GM12891 (cell line): Measurements from ENCODE around the gene OR2S2.

Experiments used
- DNase-seq: peaks from one replicate; pipeline ENCODE4 v3.0.0; 2011; ENCODE audit warnings: low spot score; ENCODE audit not compliant: insufficient read length
- FAIRE-seq: peaks from 2 replicates; lab custom pipeline; 2011; peaks lifted over from hg19 to GRCh38; lab: Jason Lieb, UNC
- PAX5 ChIP-seq: IDR thresholded peaks from 2 replicates; pipeline ENCODE4 v1.6.1; 2011; ENCODE audit warnings: low read length, moderate library complexity, mild to moderate bottlenecking; ENCODE audit not compliant: insufficient read depth, severe bottlenecking
- POLR2A ChIP-seq: IDR thresholded peaks from 2 replicates; pipeline ENCODE4 v1.6.1; 2011; ENCODE audit warnings: low read depth, low read length, control low read depth
- POLR2AphosphoS5 ChIP-seq: IDR thresholded peaks from 2 replicates; pipeline ENCODE4 v1.6.1; 2011; ENCODE audit warnings: low read depth, low read length, control low read depth
- POU2F2 ChIP-seq: IDR thresholded peaks from 2 replicates; pipeline ENCODE4 v1.6.1; 2011; ENCODE audit warnings: low read depth, mild to moderate bottlenecking, control low read depth, low read length, moderate library complexity
- SPI1 ChIP-seq: IDR thresholded peaks from 2 replicates; pipeline ENCODE4 v1.6.1; 2011; ENCODE audit warnings: low read depth, low read length, control low read depth
- TAF1 ChIP-seq: IDR thresholded peaks from 2 replicates; pipeline ENCODE4 v1.6.1; 2011; ENCODE audit warnings: low read depth, low read length, control low read depth

Gene OR2S2

DNA sequence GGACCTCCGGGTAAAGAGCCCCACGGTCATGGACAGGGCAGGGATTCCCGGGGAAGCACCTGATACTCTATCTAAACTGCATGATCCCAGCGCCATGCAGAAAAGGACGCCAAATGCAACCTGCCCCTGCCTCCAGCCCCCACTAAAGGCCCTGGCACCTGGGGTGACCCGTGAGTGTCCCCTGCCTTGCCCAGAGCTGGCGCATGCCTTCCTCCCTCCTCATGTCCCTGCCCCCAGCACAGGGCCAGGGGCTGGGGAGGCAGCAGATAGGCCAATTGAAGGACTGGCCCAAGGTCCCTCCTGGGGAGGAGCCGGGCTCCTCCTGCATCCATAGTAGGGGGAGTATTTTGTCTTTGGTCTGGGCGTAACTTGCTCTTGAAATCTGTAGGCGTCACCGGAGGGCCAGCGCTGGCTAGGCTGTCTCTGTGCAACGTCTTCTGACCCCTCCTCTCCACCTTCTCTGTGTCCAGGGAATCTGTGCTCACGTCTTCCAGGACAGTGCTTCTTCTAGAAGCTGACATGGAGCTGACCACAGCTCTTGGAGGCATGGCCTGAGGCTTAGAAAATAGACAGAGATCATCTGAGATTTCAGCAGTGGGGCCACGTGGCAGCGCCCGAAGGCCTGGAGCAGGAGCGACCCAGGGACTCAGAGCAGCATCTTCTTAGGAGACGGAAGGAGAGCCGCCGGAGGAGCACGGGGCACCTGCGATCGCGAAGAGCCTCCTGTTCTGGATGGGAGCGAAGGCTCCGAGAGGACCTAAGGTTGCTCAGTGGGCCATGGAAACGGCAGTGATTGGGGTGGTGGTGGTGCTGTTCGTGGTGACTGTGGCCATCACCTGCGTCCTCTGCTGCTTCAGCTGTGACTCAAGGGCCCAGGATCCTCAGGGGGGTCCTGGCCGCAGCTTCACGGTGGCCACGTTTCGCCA lies 48.0 kb downstream of the OR2S2 start:
- no peak for DNase-seq
- no peak for FAIRE-seq
- TF ChIP-seq TAF1 (no peak), POLR2AphosphoS5 (no peak), POLR2A (no peak)

DNA sequence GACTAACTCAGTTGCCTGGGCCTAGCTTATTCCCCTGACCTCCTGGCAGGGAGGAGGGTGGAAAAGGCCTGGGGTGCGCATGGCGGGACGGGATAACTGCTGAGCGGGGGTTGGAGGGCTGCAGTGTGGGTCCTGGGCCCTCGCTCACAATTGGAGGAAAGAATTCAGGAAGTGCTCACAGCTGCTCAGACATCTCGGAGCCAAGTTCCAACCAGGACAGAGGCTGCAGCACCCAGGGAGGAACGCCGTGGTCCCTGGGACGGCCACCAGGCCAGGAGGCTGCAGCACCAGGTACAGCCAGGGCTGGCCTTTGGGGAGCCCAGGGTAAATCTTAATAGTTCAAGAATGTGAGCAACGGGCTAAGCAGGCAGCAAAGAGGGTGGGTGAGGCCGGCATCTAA lies 48.7 kb downstream of the OR2S2 start, which contains the start of gene SPAAR:
Gene SPAAR (plus strand): TSS at position 217 of the 400 bp plus-strand sequence. CDS start 974 bp downstream, outside the sequence.
- no peak for DNase-seq
- TF ChIP-seq TAF1 = no peak
- no peak for TF ChIP-seq POU2F2
- TF ChIP-seq PAX5 = no peak
- TF ChIP-seq POLR2A = no peak
- TF ChIP-seq POLR2AphosphoS5 = no peak
- TF ChIP-seq SPI1 = no peak
- no peak for FAIRE-seq

DNA sequence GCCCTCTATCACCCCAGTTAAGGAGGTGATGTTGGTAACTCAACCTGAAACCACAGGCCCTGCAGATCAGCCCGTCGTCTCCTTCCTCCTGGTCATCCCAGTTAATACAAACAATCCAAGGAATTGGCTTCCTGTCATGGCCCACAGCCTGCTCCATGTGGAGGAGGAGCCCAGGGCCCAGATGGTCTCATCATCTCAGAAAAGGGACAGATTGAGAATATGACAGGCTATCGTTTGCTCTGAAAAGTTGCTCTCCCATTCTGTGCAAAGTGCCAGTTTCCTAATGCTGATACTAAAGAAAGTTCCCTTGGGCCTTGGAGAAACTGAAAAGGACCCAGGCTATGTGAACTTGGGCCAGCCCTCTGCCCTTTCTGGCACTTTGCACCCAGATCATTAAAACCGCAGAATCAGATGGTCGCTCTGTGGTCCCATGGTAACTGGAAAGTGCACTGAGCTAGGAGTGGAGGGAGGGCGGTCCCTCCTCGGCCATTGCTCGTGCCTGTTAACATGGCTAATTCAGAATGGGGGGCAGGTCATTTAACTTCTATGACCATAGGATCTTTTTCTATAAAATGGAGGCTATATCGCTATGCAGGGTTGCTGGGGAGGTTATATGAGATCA lies 49.3 kb downstream of the OR2S2 start:
- FAIRE-seq = no peak
- TF ChIP-seq POLR2A (no peak), POLR2AphosphoS5 (no peak), PAX5 (no peak)
- DNase-seq = no peak

DNA sequence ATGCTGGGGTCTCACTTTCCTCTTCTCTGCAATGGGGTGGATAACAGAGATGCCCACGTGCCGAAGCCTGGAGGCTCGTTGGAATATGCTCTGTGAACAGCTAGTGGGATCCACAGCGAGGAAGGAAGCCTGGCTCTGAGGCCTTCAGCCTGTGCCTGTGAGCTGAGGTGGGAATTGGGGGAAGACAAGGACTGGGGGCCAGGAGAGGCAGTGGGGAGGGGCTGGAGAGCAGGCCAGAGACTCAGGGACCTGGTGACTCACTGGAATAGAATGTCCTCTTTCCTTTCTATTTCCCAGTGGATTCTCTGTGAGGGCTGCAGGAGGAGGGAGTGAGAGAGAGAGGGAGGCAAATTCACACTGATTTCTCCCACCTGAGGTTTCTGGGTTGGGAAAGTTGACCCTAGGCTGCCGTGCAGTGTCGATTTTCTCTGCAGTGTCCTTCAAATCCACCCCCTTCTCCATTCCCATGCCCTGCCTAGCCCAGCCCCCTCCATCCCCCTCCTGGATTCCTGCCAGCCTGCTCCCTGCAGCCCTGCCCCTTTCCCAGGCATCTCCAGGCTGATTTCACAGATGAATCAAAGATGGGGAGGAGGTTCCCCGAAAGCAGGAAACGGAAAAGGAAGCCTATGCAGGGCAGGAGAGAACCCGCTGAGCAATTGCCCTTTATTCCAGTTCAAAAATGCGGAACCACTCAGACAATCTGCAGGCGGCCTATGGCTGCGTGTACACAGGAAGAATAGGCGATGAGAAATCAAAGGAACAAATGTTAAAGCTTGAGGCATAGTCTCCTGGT lies 50.0 kb downstream of the OR2S2 start:
- FAIRE-seq (no peak), DNase-seq (no peak)
- no peak for TF ChIP-seq POLR2A
- TF ChIP-seq TAF1 = no peak
- no peak for TF ChIP-seq SPI1
- no peak for TF ChIP-seq POU2F2
- no peak for TF ChIP-seq POLR2AphosphoS5
- TF ChIP-seq PAX5 = no peak
